Cortex of kidney (tissue), 1 donor: ENCODE results near the gene ITPRID1.

ENCODE experiments used
- DNase-seq: peaks from one replicate; lab custom pipeline; 2025; lab: John Stamatoyannopoulos, UW

ITPRID1 gene

DNA sequence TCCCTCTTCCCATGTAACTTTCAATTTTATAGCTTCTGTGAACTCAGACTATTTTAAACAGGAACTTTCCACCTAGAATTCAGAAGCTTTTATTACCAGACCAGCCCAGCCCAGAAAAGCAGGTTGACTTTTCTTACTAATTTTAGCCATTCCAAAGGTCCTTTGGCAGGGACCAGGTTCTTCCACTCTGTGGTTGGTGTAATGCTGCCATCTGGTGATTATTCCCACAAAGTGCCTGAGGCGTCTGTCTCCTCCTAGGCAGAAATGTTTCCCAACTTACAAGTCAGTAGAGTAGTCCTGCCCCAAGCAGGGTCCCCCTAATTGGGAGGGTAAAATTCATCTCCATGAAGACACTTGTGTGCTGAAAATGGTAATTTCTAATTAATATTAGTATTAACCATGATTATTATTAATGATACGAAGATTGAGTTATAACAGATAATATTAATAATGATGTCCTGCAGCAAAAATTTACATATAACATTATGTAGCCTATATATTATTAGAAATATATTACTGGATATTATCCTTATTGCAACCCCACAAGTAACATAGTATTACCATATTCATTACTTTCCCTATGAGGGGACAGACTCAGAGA lies 120.1 kb downstream of the ITPRID1 start:
- DNase-seq, result no peak

DNA sequence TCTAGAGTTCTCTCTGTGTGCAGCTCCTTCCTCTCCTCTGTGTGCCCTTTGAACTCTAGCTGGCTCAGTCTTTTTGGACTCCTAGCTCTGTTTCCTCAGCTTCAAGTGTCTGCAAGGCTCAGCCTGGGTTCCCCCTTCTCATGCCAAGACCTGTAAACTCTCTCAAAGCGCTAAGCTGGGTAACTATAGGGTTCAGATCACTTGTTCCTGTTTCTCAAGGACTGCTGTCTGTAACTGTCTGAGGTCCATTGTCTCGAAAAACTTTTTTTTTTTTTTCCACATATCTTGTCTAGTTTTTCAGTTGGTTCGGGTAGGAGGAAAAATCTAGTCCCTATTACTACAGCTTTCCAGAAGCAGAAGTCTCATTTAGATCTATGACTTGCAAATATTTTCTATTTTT lies 126.5 kb downstream of the ITPRID1 start:
- no peak for DNase-seq

DNA sequence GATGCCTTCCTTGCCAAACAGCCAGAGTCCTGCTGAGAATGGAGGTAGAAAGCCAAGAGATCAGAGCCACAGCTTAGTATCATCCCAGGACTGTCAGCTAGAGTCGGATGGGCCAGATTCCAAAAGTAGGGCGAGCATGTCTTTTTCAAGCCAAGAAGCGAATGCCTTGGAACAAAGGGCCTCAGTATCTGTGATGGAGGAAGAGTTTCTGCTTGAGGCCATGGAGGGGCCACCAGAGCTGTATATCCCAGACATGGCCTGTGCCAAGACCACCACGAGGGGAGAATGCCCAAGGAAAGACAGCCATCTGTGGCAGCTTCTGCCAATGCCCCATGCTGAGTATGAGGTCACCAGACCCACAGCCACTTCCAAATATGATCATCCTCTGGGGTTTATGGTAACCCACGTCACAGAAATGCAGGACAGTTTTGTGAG lies 128.8 kb downstream of the ITPRID1 start:
- no peak for DNase-seq

DNA sequence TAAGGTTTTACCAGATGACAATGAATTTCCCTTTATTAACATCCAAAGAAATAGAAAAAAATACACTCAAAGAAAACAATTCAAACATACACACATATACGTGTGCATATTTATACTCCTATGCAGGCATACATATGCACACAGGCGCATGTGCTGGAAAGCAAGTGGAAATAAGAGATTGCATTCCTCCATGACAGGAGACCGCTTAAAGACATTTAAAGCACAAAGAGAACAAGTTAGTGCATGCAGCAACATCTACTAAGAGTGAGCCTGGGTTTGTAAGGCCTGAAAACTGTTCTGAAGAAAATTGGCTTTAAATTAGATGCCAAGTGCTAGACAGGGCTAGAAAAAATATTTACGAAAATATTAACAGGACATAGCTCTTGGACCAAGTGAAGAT lies 133.1 kb downstream of the ITPRID1 start:
- DNase-seq, result no peak

DNA sequence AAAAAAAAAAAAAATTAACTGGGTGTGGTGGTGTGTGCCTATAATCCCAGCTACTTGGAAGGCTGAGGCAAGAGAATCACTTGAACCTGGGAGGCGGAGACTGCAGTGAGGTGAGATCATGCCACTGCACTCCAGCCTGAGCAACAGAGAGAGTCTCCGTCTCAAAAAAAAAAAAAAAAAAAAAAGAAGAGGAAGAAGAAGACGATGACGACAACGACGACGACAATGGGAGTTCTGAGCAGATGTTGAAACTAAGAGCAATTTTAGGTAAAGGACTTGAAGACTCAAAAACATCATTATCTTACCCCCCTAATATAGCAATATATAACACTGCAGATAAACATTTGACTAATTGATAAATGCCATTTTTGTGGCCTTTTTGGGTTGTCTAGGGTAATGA lies 133.6 kb downstream of the ITPRID1 start:
- no peak for DNase-seq

DNA sequence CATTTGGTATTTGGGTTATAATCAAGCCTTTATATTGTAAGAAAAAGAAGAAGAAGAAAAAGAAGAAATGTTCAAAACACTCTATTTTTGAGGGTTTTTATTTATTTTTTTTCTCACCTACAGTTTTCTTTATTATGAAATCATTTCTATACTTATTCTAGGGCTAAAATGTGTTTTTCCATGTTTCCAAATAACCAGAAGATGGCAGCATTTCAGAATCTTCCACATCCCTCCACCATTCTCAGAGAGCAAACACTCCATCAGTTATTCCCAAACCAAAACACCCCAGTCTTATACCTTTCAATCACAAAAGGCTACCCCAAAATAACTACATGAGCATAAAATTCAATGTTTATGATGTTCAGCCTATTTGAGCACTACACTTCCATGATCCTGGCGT lies 134.4 kb downstream of the ITPRID1 start:
- DNase-seq, result no peak

DNA sequence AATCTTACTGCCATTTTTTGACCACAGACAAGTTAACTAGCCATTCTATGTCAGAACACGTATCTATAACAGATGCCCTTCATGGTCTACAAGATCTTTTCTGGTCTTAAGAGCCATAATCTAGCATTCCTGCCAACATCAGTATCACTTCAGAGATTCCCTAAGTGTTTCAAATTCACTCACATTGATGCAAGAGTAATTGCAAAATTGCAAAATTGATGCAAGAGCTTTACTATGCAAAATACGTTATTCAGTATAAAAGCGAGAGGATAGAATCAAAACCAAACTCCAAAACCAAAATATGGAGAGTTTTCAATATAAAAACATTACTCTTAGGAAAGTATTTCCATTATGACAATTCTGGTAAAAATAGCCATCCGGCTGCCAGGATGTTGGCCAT lies 135.0 kb downstream of the ITPRID1 start:
- DNase-seq, result no peak

DNA sequence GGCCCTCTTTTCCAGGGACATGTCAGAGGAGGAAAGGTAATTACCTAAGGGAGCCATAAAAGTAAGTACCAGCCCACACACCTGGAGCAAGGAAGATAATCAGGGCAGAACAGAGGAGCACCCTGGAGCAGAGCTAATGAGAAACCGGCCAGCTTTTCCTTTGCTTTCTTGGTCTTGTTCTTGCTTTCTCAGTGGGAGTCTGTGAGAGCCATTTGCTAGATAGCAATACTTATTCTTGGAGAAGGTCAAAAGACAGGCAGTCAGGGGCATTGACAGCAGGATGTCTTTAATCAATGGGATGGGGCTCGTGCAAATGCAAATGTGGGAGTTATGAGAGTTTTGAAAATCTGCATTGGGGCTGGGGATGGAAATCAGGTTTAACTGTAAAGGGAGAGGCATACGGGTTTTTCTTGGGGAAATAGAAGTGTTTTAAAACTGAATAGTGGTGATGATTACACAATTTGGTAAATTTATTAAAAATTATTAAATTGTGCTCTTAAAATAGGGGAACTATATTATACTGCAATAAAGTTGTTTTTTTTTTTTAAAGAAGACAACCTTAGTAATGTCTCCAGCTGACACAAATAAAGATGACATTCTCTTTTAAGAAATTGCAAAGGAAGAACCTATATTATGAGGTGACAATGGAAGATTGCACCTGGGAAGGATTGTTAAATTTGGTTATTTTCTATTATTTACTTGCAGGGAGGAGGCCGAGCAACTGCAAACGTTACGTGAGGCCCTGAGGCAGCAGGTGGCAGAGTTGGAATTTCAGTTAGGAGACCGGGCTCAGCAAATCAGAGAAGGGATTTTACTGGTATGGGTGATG lies 137.6 kb downstream of the ITPRID1 start:
- DNase-seq, result no peak

DNA sequence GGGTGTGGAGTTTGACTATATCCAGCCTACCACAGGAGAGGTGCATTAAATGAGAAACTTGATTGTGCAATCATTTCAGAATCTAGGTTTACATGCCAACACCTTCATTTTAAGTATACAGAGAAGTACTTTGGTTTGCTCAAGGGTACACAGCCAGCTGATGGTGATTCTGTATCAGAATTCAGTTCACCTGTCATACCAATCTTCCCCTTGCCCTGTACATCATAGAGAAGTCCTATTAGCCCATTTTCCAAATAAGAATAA lies 138.1 kb downstream of the ITPRID1 start:
- no peak for DNase-seq

DNA sequence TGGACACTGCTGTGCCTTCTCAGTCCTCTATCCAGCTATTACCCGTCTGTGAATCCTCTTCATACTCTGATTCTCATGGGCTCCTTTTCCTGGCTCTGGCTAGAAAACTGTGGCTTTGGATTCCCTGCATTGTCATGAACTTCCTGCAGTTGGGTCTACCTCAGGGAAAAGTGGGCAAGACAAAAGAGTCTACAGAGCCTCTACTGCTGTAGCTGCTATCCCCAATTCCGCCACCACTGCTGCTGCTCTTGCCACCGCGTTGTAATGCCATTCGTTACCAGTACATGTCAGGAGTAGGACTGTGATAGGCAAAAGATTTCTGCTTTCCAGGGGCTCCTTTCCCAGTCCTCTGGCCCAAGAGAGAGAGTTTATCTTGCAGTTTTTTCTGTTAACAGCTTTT lies 149.2 kb downstream of the ITPRID1 start:
- DNase-seq, result no peak

DNA sequence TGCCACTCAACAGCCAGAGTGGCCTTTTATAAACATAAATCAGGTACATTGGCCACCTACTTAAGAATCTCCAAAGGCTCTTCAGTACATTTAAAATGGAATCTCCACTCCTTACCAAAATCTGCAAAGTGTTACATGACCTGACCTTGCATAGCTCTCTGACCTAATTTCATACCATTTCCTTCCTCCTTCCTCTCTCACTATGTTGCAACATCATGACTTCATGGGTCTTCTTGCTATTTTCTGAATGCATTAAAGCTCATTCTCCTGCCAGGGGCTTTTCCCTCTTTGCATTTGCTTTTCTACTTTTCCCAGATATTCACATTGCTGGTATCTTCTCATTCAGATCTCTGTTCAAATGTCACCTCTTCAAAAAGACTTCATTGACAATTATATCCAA lies 151.0 kb downstream of the ITPRID1 start:
- no peak for DNase-seq

DNA sequence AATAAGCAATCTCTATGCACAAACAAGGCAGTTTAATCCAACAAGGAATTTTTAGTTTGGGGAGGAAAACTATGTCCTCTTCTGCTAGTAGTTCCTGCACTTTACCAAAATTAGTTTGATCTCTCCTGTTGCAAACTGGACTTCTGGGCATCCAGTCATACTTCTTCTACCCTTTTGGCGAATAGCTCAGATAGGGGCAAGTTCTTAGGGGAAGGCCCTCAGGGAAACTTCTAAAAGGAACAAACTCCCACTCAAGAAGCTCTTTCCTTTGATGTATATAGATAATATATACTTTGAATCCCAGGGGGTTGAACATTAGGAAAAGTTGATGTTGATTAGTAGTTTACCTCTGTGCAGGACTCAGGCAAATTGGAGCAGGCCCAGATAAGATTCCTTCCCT lies 151.7 kb downstream of the ITPRID1 start:
- DNase-seq, result no peak

DNA sequence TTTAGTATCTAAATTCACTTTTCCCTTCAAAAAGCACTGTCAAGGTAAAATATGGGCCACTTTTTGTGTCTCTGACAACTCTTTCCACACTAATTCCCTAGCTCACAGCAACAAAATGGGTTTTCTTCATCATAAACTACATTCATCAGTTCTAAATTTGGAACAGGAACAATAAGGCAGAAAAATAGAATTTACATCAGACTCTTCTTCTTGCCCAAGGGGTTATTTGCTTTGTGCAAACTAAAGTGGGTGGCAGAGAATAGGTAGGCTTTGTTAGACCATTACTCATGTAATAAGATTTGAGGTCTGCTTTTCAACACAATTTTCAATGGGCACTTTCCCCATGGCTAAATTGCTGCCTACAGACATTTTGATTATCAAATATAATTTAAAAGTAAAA lies 155.6 kb downstream of the ITPRID1 start:
- no peak for DNase-seq

DNA sequence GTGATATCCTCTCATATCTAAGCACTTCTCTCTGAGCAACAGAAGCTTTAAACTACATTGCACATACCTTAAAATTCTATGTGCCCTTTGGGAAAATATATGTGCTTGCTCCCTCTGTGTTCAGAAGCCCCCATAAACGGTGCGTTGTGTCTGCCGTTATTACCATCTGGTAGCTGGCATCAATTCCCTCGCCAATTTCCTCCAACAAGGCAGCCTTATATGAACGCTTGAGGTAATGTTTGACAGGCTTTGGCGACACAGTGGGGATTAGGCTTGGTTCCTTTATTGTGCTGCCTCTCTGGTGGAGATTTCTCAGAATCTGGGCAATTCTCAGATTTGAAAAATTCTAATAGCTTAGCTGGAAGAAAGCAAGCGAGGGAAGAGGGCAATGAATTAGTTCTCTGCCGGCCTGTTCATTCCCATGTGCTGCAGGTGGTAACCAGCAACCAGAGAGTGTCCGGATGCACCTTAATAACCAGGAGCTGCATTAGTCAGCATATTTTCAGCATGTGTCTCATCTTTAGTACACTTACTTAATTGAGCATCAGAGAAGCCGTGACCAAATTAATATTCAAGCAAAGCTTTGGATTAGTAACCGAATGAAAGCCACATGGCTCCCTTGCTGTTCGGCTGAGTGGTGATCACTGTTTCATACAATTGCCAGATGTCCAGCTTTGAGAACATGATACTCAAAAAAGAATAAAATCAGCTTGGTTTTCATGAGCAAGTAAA lies 165.8 kb downstream of the ITPRID1 start:
- no peak for DNase-seq

DNA sequence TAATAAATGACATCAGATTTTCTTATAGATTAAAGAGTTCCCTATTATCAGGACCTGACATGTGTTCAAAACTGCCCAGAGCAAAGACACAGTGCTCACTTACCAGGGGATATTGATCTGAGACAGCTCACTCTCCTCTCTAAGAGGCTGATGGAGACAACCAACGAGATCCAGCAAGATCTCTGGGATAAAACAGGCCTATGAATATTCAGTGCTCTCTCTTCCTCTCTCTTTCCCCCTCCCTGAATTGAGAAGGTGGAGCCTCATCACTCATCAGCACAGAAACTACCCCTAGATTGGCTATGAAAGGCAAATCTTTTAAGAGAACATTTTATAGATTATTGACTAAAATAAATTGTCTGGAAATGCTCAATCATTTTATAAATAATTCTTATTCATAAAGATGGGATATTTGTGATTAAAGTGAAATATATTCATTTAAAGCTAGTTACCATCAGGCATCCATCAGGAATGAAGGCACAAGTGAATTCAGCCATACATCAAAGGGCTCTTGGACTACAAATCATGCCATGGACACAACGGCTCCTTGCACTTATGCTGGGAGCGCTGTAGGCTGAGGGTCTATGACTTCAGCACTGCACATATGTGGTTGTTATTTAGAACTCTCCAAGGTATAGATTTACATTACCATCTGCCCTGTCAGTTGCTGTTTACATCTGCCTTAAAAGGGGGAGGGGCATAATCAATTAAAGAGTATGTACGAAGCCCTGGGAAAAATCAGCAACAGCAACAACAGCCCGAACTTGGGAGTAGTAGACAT lies 169.7 kb downstream of the ITPRID1 start:
- no peak for DNase-seq

DNA sequence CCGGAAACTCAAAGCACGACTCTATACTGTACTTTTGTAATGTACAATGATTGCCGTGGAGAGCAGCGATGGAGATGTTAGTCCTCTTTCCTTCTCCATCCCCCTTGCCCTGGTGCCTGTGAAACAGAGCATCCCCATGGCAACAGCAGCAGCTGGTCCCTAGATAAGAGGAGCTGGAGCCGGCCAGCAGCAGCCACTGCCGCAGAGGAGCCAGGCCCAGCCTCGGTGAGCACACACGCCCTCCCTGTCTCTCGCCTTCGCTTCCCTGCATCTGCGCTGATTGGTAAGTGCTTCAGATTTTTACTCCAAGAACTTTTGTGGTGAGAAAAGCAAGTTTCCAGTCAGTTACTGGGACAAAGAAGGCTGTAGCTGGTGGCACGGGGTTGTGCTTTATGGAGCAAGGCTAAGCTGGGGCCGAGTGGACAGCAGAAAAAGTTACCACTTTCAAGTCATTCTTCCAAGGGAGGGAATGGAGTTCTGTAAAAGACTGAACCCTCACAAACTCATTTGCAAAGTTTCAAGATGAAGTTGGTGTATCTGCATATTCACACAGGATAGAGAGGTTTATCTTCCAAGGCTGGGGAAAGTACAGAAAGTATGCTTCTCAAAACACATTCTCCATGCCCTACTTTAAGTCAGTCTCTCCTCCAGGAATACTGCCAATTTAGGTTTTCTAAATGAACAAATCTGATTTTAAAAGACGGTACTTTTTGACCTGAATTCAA lies 173.3 kb downstream of the ITPRID1 start, which contains the start of gene PPP1R17:
TSS of gene PPP1R17 (plus strand) at position 192 of the 725 bp plus-strand sequence. CDS start 5,227 bp downstream, outside the sequence.
- DNase-seq, result no peak

DNA sequence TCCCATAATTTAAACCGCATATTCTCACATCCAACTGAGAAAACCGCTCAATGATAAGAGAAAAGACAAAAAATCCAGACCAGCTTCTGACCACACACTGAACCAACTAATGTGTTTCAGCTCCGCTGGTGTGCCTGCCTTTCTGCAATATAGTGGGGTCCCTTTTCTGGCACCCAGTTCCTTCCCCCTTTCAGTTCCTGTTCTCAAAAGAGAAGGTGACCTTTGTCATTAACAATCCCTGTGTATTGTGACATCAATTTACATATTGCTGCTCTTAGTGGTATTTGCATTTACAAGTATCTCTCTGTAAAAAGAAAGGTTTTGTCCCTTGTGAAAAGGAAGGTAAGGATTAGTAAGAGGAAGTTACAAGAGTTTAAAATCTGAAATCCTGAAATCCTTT lies 174.5 kb downstream of the ITPRID1 start:
- no peak for DNase-seq

DNA sequence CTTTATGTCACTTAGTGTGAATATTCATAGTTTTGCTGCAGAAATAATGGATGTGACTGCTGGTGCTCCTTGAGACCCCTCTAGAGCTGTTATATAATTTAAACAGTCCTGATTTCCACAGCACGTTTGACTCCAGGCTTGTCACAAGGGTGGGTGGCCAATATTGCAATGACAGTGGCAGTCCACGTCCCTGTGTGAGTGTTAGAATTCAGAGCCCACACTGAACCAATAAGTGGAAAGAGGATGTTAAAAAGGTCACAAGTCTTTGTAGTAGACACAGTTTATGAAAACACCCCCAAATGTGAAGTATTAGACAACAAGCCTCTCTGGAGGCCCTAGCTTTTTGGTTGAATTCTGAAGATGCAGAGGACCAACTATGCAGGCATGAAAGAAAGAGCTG lies 175.1 kb downstream of the ITPRID1 start:
- DNase-seq, result no peak

DNA sequence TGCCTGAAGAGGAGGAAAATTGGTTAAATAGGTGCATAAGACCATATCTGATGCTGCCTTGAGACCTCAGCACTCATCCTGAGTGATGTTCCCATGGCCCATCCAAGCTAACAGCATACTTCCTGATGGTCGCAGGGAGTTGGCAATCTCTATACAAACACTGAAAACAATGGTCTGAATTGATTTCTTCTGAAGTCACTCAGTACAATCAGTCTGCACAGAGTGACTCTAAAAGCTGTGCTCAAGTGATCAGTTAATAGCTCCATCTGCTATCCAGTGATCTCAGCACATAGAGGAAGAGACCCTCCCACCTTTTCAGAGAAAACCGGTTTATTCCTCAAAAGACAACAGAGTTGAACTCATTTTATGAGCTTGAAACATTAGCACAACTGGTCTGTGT lies 177.0 kb downstream of the ITPRID1 start:
- DNase-seq, result no peak

DNA sequence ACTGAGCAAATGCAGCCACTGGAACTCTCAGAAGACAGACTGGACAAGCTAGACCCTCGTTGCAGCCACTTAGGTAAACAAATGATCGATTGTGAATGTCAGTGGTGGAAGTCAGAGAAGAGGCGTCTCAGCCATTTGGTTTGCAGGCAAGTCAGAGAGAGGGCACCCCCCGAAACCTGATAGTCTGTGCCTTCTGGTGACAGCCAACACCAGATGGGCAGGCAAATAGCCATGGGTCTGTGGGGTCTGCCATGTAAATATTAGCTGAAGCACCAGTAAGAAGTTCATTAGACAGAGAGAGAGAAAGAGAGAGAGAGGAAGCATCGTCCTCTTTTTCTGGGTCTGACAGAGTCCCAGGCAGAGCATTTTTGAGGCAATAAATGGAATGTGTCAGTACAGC lies 178.6 kb downstream of the ITPRID1 start:
- DNase-seq, result no peak

DNA sequence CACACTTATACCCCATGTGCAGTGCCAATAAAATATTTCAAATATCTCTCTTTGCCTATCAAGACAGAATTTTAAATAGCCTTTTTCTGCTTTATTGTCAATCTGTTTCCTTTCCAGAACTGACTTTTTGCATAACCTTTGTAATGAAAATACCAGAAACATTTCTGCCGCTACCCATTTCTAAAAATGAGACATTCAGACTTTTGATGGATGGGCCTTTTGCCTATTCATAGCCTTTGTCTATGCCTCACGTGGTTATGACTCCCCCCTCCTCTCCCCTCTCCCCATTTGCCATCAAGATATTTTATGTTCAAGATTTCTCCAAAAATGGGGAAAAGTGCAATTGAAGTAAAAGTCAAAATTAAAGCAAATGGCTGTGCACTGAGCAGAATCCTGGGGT lies 179.0 kb downstream of the ITPRID1 start:
- no peak for DNase-seq
